K562 (cell line): ENCODE results near the gene CAPN2.

Source experiments
- BHLHE40 ChIP-seq: IDR thresholded peaks from 2 replicates; pipeline ENCODE4 v1.6.1; 2011; ENCODE audit warnings: low read length, improper control_type of control experiment
- CTCF ChIP-seq, 3 experiments: IDR thresholded peaks in 2 of 3; conservative IDR thresholded peaks in 1 of 3; 2 replicates each; pipeline ENCODE4 v1.5.1; 2011 to 2012; ENCODE audit warnings: low read length in 3 of 3, mild to moderate bottlenecking in 3 of 3, control low read depth in 2 of 3, improper control_type of control experiment in 1 of 3, inconsistent platforms in 1 of 3, low read depth in 1 of 3, mixed read lengths in 1 of 3, moderate library complexity in 1 of 3; ENCODE audit not compliant: insufficient read depth in 2 of 3
- HMG20A ChIP-seq: fragments of 450-650 bp; formaldehyde crosslinking; conservative IDR thresholded peaks from 2 replicates; pipeline ENCODE4 v1.4.0; 2020; ENCODE audit warnings: mild to moderate bottlenecking, mixed read lengths
- PREB ChIP-seq: sonication (generic); formaldehyde crosslinking; IDR thresholded peaks from 2 replicates; pipeline ENCODE4 v1.8.1; 2023; ENCODE audit warnings: mild to moderate bottlenecking, missing genetic modification reagents
- SMARCA4 ChIP-seq: fragments of 450-650 bp; IDR thresholded peaks from 2 replicates; pipeline ENCODE4 v1.6.1; 2016
- ZNF146 ChIP-seq: IDR thresholded peaks from one replicate; pipeline ENCODE4 v1.6.1; 2018; ENCODE audit warnings: missing compliant biosample characterization; ENCODE audit not compliant: unreplicated experiment

GRCh38 chr1:223727541-223727940 is 15.2 kb downstream of the CAPN2 start:
- TF ChIP-seq HMG20A (CRISPR knock-in tag) (no peak), ZNF146 (CRISPR knock-in tag) (no peak), SMARCA4 (no peak), BHLHE40 (no peak), PREB (no peak), CTCF (IDR thresholded peaks at IDR 0.05 in 2 of 3, conservative IDR thresholded peaks at IDR 0.05 in 1 of 3; ENCODE audit: insufficient read depth in 2 of 3, low read depth in 1 of 3, low read length in 3 of 3) (no peak)
